Activated CD4-positive, alpha-beta T cell treated with anti-CD3 and anti-CD28 coated beads, Interleukin-2, amount 50 U/mL, for 48 hours (primary cell): Measurements from ENCODE around the gene PSMD7.

ENCODE experiments used
- DNase-seq, 2 experiments: peaks; one replicate each; pipeline ENCODE4 v3.0.0-alpha.2; 2020

Gene PSMD7

GRCh38 chr16:74296432-74297144, at the start of gene PSMD7:
Gene PSMD7, plus strand, starts transcription at chr16:74296814. Its CDS starts 101 bp downstream, at chr16:74296915.
- DNase-seq, result peak; percentile 90

DNA sequence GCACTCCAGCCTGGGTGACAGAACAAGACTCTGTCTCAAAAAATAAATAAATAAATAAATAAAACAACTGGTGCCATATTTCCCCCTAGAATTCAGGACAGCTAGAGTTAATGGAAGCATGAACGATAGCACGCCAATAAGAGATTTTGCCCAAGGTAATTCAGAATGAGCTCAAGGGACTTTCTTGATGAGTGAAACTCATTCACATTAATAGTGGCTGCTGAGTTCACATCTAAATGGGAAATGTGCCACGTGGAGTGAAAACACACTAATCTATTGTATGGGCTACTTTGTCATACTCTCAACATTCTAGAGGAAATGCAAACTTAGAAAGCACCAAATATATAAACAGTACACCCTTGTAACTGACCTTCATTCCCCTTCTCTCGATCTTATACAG, 47.4 kb upstream of the PSMD7 start:
- DNase-seq, result no peak

- DNase-seq, result no peak
Measured at GRCh38 chr16:74249846-74250245, 46.8 kb upstream of the PSMD7 start.

DNA sequence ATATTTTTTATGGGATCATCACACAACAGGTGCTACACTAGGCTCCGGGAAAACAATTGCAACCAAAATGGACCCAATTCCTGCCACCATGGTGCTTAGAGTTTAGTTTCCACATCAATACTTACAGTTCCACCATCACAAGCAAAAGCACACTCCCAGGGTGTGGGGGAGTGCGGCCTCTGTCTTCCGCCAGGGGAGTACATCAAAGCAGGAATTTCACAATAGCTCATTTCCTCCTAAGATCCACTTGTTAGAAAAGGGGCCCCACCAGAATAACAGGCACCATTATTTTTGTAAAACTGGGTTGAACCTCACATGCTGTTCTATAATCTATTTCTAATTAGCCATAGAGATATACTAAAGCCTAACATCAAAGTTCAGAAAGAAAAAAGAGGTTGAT, 44.3 kb upstream of the PSMD7 start:
- DNase-seq, result no peak

- no peak for DNase-seq
Measured at GRCh38 chr16:74253161-74253938, 43.3 kb upstream of the PSMD7 start.

- DNase-seq, result no peak
Measured at GRCh38 chr16:74257061-74257460, 39.6 kb upstream of the PSMD7 start.

DNA sequence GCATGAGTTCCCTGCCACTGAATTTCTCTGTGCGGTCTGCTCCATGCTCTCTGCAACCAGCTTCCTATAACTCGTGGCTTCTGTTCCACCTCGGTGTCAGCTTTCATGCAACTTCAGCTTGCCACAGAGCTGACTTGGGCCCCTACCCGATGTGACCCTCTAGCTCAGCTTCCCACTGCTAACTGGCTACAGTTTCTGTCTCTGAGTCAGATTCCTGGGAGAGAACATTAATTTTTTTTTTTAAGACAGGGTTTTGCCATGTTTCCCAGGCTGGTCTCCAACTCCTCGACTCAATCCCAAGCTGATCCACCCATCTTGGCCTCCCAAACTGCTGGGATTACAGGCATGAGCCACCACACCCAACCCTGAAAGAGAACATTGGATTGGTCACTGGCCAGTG, 35.5 kb upstream of the PSMD7 start:
- DNase-seq, result no peak

DNA sequence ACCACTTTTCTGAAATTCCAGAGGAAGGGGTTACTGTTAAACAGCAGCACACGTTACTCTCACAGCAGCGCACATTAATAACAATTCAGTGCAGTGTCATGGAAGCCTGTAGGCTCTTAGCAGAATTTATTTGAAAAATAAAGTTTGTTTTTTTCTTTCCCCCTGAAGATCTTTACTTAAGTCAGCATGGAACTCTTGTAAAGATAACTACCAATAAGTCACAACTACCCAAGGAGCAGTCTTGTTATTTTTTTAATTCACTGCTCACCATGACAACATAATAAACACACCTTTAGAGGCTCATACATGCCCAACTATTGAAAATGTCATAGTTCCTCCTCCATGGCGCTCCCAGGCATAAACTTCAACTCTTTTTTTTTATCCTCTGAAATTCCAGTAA, 31.8 kb upstream of the PSMD7 start:
- DNase-seq, result no peak

- DNase-seq, result no peak
Measured at GRCh38 chr16:74268372-74268782, 28.2 kb upstream of the PSMD7 start.

- no peak for DNase-seq
Measured at GRCh38 chr16:74271872-74272271, 24.7 kb upstream of the PSMD7 start.

- DNase-seq, result no peak
Measured at GRCh38 chr16:74275031-74275636, 21.5 kb upstream of the PSMD7 start.

- no peak for DNase-seq
Measured at GRCh38 chr16:74275711-74276110, 20.9 kb upstream of the PSMD7 start.

DNA sequence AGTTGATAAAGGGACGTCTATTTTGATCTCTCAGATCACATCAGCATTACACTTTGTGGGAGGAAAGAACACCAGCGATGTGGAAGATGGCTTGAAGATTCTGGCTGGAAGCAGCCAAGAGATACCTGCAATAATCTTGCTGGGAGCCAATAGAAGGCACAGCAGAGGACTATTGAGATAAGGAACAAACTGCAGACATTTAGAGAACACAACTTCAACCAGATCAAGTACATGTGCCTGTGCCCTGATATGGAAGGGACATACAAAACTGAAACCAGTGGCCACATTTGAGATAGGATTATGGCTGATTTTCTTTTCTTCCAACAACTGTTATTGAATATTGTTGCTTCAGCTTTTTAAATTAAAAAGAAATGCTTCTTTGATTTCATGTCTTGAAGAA, 18.6 kb upstream of the PSMD7 start:
- no peak for DNase-seq

DNA sequence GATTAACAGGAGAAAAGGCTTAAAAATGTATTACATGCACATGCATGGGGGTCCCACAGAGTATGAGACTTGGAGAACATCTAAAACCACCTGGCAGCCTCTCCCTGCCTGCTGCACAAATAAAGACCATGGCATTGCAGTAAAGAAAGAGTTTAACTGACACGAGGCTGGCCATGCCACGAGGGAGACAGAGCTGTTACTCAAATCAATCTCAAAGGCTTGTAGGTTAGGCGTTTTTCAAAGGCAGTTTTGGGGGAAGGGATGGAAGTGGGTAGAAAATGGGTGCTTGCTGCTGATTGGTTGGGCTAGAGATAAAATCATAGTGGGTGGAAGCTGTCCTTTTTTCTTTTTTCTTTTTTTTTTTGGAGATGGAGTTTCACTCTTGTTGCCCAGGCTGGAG, 17.3 kb upstream of the PSMD7 start:
- no peak for DNase-seq

DNA sequence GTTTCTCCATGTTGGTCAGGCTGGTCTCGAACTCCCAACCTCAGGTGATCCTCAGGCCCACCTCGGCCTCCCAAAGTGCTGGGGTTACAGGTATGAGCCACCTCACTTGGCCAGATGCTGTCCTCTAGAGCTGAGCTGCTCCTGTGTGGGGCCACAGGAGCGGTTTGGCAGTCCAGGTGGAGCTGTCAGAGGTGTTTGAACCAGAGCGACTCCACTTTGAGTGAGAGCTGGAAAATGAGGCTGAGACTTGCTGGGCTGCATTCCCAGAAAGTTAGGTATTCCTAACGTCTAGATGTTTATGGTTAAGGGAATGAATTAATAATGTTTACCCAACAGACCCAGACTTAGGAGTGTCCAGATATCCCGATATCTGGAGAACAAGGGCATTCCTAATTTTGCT, 16.8 kb upstream of the PSMD7 start:
- DNase-seq, result no peak

DNA sequence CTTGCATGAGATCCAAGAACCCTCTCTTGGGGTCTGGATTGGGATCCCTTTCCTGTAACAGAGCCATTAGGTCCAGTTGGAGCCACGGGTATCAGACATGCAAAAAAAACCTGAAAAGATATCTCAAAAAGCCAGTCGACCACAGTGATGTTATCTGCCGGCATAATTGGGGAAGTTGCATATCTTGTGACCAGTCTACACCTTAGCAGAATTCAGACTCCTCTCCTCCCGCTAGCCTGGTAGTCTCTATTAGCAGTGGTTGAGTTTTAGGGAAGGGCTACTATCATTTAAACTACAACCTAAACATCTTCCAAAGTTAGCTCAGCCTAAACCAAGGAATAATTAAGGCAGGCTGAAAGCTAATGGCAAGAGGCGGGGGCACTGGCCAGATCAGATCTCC, 16.2 kb upstream of the PSMD7 start:
- DNase-seq, result no peak

DNA sequence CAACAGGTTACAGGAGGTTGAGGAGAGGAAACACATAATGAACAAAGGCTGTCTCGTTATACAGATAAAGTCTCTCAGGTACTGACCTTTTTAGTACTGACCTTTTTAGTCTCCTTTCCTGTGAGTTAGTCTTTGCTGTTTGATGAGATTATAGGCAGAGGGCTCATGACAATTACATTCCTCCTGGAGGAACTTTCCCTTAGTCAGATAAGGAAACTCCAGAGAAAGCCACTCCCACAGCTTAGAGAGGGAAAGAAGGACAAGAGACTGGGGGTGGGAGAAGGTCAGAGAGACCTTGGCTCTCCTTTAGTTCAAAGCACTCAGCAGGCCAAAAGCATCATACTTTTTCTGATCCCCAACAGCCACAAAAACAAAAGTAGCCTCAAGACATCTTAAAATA, 15.3 kb upstream of the PSMD7 start:
- no peak for DNase-seq

DNA sequence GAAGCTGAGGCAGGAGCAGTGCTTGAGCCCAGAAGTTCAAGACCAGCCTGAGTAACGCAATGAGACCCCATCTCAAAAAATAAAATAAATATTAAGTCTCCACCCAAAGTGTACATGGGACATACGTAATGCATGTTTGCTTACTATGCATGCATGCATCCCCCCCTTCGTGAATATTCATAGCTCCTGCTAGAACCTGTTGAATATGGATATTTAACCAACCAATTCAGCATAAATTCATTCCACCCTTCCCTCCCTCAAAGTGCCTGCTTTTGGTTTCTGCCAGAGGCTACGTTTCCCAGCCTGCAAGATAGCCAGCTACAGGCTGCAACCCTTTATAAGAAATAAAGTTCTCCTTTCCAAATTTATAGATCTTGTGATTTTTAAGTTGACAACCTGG, 12.9 kb upstream of the PSMD7 start:
- DNase-seq, result no peak

GRCh38 chr16:74288065-74288464, 8.5 kb upstream of the PSMD7 start:
- no peak for DNase-seq

DNA sequence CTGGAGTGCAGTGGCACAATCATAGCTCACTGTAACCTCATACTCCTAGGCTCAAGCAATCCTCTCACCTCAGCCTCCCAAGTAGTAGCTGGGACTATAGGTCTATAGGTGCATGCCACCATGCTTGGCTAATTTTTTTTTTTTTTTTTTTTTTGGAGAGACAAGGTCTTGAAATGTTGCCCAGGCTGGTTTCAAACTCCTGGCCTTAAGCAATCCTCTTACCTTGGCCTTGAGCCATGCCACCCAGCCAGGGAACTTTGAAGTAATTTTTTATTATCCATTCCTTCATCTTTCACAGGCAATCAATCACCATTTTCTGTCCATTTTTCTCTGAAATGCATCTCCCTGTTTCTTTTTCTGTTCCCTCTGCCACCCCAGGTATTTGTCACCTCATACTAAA, 6.3 kb upstream of the PSMD7 start:
- no peak for DNase-seq

- DNase-seq, result no peak
Measured at GRCh38 chr16:74291176-74291575, 5.4 kb upstream of the PSMD7 start.

DNA sequence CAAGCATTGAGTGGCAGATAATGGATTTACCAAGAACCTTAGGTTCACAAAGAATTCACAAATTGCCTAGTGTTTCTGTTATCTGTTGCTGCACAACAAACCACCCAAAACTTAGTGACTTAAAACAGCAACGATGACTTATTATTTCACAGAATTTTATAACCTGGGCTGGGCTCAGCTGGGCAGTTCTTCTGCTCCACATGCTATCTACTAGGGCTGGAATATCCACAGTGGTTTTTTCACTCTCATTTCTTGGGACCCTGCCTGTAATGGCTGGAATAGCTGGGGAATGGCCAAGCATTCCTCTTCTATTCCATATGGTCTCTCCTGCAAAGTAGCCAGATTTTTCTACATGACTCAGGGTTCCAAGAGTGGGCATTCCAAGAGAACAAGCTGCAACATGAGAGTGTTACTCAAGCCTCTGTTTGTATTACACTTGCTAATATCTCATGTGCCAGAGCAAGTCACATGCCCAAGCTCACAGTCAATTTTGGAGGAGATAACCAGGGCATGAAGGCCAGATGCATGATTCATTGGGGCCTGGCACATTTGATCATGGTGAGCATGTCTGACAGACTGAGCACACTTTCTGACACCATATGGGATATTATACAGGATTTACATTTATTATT, 4.9 kb upstream of the PSMD7 start:
- DNase-seq, result no peak

- DNase-seq, result peak in 1 of 2 experiments; percentile 6
Measured at GRCh38 chr16:74296104-74296431, 546 bp upstream of the PSMD7 start.

GRCh38 chr16:74297145-74297665, 591 bp downstream of the PSMD7 start:
- DNase-seq, result peak; percentile 37 to 51
